ENCODE measurements around the gene POFUT2. TPM values are rescaled to one million over a fixed set of nuclear protein-coding genes. Genes with fewer than 3 reads are reported as not detected.

POFUT2 gene
- total RNA-seq, 4 donors from 2014 or later = 4.8 to 11.0 (median 5.9) TPM

DNA sequence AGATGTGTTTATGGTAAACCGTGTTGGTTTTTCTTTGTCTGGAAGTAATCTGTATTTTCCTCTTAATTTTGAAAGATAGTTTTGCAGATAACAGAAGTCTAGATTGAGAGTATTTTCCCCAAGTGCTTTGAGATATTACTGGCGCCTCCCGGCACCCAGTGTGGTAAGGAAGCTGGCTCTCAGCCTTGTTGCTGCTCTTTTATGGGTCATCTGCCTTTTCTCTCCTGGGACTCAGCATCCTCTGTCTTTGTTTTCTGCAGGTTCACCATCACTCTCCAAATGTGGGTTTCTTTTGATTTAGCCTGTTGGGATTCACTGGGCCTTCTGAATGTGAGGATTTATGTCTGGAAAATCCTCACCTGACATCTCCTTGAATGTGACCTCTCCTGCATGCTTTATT is 37.4 kb downstream of the POFUT2 start:
- no peak for ATAC-seq

GRCh38 chr21:45249626-45250025 is 38.1 kb downstream of the POFUT2 start:
- H3K36me3 ChIP-seq = no peaks in the 10 kb centered on the region
- no peak for ATAC-seq
- peaks cover 3 to 8% of the 10 kb centered on the region in 2 donors for H3K4me1 ChIP-seq
- H3K27me3 ChIP-seq = peaks cover 12 to 23% (median 13%) of the 10 kb centered on the region in 3 donors
- TF ChIP-seq CTCF (IDR thresholded peaks at IDR 0.05 in 4 of 5, conservative IDR thresholded peaks at IDR 0.05 in 1 of 5) = no peak
- TF ChIP-seq POLR2A (IDR thresholded peaks at IDR 0.05) = no peak
- DNase-seq = no peak
- no peak overlapping the region for H3K27ac ChIP-seq
- no peak overlapping the region for H3K4me3 ChIP-seq
- in situ Hi-C loops (cut with MboI; ENCODE audit: low sequenced_read_pairs in 4 of 4) (no loop called here), intact Hi-C loops (cut with DNase I; ENCODE audit: low total_unique reads) (no loop called here)
- H3K9me3 ChIP-seq = no peaks in the 10 kb centered on the region

More for the DNA sequence above, 37.4 kb downstream of the POFUT2 start:
- H3K27ac ChIP-seq = no peak overlapping the region
- in situ Hi-C loops (cut with MboI; ENCODE audit: low sequenced_read_pairs in 4 of 4) = no loop called here
- TF ChIP-seq CTCF (IDR thresholded peaks at IDR 0.05 in 4 of 5, conservative IDR thresholded peaks at IDR 0.05 in 1 of 5) = no peak
- TF ChIP-seq POLR2A (IDR thresholded peaks at IDR 0.05) = no peak
- H3K4me3 ChIP-seq = no peak overlapping the region
- no peak for DNase-seq
- peaks cover 17 to 18% (median 17%) of the 10 kb centered on the region in 3 donors for H3K27me3 ChIP-seq
- H3K36me3 ChIP-seq = no peaks in the 10 kb centered on the region
- intact Hi-C loops (cut with DNase I; ENCODE audit: low total_unique reads) = no loop called here
- H3K4me1 ChIP-seq = peaks cover 3 to 8% of the 10 kb centered on the region in 2 donors
- no peaks in the 10 kb centered on the region for H3K9me3 ChIP-seq

DNA sequence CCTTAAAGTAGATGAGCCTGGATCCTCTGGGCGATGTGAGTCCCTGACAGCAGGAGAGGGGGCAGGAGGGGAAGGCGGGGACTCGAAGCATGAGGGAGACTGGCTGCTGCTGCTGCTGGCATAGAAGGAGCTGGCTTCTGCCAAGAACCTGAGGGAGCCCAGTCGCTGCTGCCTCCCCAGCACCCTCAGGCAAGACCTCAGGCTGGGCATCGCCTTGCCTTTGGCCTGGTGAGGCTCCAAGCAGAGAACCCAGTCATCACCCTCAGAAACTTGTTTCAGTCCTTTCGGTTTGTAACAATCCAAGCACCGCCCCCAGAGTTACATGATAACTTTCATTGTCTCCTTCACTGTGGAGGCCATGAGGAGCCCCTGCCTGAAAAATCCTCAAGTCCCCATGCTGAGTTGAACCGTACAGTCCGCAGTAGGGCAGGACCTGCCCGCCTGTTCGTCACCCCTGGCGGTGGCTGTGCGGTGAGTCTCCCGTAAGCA is 38.8 kb downstream of the POFUT2 start:
- Histone ChIP-seq H3K4me1 (peaks cover 3 to 8% of the 10 kb centered on the region in 2 donors), H3K9me3 (peaks cover 0 to 3% (median 0%) of the 10 kb centered on the region in 3 donors), H3K36me3 (no peaks in the 10 kb centered on the region), H3K27me3 (peaks cover 8 to 30% (median 13%) of the 10 kb centered on the region in 3 donors), H3K4me3 (peak overlapping the region in 2 of 4 donors; percentile 20 to 46), H3K27ac (no peak overlapping the region)
- intact Hi-C loops (cut with DNase I; ENCODE audit: low total_unique reads) (no loop called here), in situ Hi-C loops (cut with MboI; ENCODE audit: low sequenced_read_pairs in 4 of 4) (no loop called here)
- TF ChIP-seq POLR2A (IDR thresholded peaks at IDR 0.05) = no peak
- TF ChIP-seq CTCF (IDR thresholded peaks at IDR 0.05 in 4 of 5, conservative IDR thresholded peaks at IDR 0.05 in 1 of 5) = no peak
- ATAC-seq (peak in 1 of 2 donors; percentile 50), DNase-seq (no peak)

DNA sequence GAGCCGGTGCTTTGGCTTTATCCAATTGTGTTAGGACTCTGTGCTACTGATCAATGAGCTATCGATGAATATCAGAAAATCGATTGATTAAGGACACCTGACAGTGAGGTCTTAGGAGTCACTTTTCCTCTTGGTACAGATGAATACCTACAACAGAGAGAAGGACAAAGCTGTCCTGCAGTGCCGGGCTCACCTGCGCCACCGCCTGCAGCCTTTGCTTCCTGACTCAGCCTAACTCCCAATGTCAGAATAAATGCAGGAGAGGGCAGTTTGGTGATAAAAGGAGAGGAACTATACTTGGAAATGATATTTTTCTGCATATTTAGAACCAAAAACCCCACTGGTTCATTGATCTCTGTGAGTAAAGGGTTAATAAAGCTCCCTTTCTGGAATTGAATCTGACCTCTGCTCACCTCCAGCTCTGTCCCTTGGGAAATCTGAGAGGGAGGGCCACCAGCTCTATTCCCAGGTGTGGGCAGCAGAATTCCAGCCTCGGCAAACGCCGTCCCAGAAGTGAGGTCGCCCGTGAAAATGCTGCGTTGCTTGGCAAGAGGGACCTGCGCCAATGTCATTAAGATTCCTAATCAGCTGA is 39.3 kb downstream of the POFUT2 start:
- TF ChIP-seq CTCF (IDR thresholded peaks at IDR 0.05 in 4 of 5, conservative IDR thresholded peaks at IDR 0.05 in 1 of 5) (no peak), POLR2A (IDR thresholded peaks at IDR 0.05) (no peak)
- no peak for DNase-seq
- Histone ChIP-seq H3K27ac (no peak overlapping the region), H3K36me3 (no peaks in the 10 kb centered on the region), H3K4me3 (peak overlapping the region in 2 of 4 donors; percentile 20 to 46), H3K9me3 (peaks cover 0 to 8% (median 0%) of the 10 kb centered on the region in 3 donors), H3K27me3 (peaks cover 8 to 31% (median 13%) of the 10 kb centered on the region in 3 donors), H3K4me1 (peaks cover 3 to 8% of the 10 kb centered on the region in 2 donors)
- in situ Hi-C loops (cut with MboI; ENCODE audit: low sequenced_read_pairs in 4 of 4) (no loop called here), intact Hi-C loops (cut with DNase I; ENCODE audit: low total_unique reads) (no loop called here)
- no peak for ATAC-seq

Measured in gastrocnemius medialis (tissue), 4 donors.